HepG2 (cell line): ENCODE results near the gene NCR3LG1. TPM values are rescaled to one million over a fixed set of nuclear protein-coding genes. Genes with fewer than 3 reads are reported as not detected.

Experiments used
- CBX5 ChIP-seq: sonication (generic); formaldehyde crosslinking; IDR thresholded peaks from 2 replicates; pipeline ENCODE4 v1.4.0; 2020; ENCODE audit warnings: missing genetic modification reagents, borderline replicate concordance
- MTF2 ChIP-seq: sonication (generic); formaldehyde crosslinking; IDR thresholded peaks from 2 replicates; pipeline ENCODE4 v1.5.0; 2020; ENCODE audit warnings: missing genetic modification reagents, borderline replicate concordance
- SP5 ChIP-seq: IDR thresholded peaks from 2 replicates; pipeline ENCODE4 v1.6.1; 2016; ENCODE audit warnings: low read depth, borderline replicate concordance
- SYNCRIP ChIP-seq: fragments of 200-400 bp; formaldehyde crosslinking; IDR thresholded peaks from 2 replicates; pipeline ENCODE4 v1.6.1; 2018; ENCODE audit warnings: mild to moderate bottlenecking, low read depth, low read length; ENCODE audit not compliant: insufficient read depth
- TRIM24 ChIP-seq: sonication (generic); formaldehyde crosslinking; IDR thresholded peaks from 2 replicates; pipeline ENCODE4 v1.8.0; 2022; ENCODE audit warnings: mild to moderate bottlenecking, missing genetic modification reagents
- ZNF20 ChIP-seq: sonication (generic); formaldehyde crosslinking; IDR thresholded peaks from 2 replicates; pipeline ENCODE4 v1.4.0; 2020; ENCODE audit warnings: mild to moderate bottlenecking, moderate library complexity, missing genetic modification reagents
- ZNF713 ChIP-seq: sonication (generic); formaldehyde crosslinking; IDR thresholded peaks from 2 replicates; pipeline ENCODE4 v1.4.0; 2020; ENCODE audit warnings: mild to moderate bottlenecking, missing genetic modification reagents
- polyA plus RNA-seq, 8 experiments: library from polyadenylated mRNA; depleted of rRNA in 3 of 8; stranded (reverse) in 7 of 8; unstranded in 1 of 8; fragments of >200 nt; fragmentation: Illumina TruSeq in 4 of 8; extraction: Trizol in 4 of 8; gene quantifications; 2 replicates each; pipeline versions ENCODE4 v1.2.1 to v1.2.3, GENCODE V29; 2011 to 2016; ENCODE audit warnings: low read depth in 4 of 8, missing spikeins in 1 of 8, mixed read lengths in 1 of 8; ENCODE audit not compliant: insufficient read depth in 1 of 8
- total RNA-seq, 5 experiments: library from RNA; depleted of rRNA; stranded (reverse); fragments of >200 nt; fragmentation: Illumina TruSeq; extraction: Trizol; gene quantifications; 2 replicates each; pipeline ENCODE4 v1.2.3, GENCODE V29; 2016; ENCODE audit warnings: low read depth in 1 of 5
- TF ChIP-seq, protein P1 (sequence below): sonication (generic); formaldehyde crosslinking; IDR thresholded peaks from 2 replicates; pipeline ENCODE4 v1.4.0; 2020; ENCODE audit warnings: mild to moderate bottlenecking, missing genetic modification reagents
- TF ChIP-seq, protein P2 (sequence below): sonication (generic); formaldehyde crosslinking; IDR thresholded peaks from 2 replicates; pipeline ENCODE4 v1.5.0; 2020; ENCODE audit warnings: mild to moderate bottlenecking, missing genetic modification reagents, borderline replicate concordance
- TF ChIP-seq, protein P3 (sequence below): sonication (generic); formaldehyde crosslinking; IDR thresholded peaks from 2 replicates; pipeline ENCODE4 v1.4.0; 2020; ENCODE audit warnings: missing genetic modification reagents
- TF ChIP-seq, protein P4 (sequence below): sonication (generic); formaldehyde crosslinking; IDR thresholded peaks from 2 replicates; pipeline ENCODE4 v1.9.0; 2021; ENCODE audit warnings: missing genetic modification reagents, borderline replicate concordance

The NCR3LG1 gene
- total and polyA plus RNA-seq, 2 of the 13 experiments (the other 11 are each of a cell fraction or from before 2014, with no cell fraction given), result 16.1 to 25.1 TPM

DNA sequence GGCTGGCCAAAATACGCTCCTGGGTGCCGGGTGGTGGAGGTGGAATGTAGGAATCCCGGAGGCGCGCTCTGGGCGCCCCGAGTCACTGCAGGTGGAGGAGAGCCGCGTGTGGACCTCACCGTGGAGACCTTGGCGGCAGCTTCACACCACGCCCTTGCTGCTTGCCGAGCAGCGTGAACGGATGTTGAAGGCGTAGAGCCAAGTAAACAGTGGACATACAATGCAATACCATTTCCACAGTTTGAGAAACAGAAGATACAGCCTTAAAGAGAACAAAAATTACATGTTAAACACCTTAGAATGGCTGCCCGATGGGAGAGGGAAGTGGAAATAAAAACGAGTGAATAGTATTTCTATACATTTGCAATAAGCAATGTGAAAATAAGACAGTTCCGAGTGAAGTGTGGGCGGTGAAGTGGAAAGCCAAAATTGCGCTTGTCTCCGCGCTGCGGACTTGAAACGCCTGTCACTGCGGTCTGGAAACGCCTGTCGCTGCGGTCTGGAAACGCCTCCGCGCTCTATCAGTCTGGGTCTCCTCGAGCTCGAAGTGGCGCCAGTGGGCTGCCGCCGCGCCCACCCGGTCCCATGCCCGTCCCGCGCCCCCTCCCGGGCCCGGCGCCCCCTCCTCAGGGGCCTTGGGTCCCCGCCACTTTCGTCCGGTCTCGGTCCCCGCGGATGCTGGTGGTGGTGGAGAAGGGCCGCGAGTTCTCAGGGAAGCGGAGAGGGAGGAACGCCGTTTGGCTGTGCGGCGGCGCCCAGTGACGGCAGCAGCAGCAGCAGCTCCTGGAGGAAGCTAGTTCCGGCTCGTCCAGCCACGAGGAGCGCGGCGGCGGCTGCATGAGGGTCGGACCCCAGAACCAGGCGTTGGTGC, 1.6 kb downstream of the NCR3LG1 start (continued):
- no peak for TF ChIP-seq CBX5 (CRISPR knock-in tag)
- TF ChIP-seq, protein P1, sequence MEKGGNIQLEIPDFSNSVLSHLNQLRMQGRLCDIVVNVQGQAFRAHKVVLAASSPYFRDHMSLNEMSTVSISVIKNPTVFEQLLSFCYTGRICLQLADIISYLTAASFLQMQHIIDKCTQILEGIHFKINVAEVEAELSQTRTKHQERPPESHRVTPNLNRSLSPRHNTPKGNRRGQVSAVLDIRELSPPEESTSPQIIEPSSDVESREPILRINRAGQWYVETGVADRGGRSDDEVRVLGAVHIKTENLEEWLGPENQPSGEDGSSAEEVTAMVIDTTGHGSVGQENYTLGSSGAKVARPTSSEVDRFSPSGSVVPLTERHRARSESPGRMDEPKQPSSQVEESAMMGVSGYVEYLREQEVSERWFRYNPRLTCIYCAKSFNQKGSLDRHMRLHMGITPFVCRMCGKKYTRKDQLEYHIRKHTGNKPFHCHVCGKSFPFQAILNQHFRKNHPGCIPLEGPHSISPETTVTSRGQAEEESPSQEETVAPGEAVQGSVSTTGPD (CRISPR knock-in tag), result no peak
- TF ChIP-seq ZNF20 (CRISPR knock-in tag), result peak; percentile 24; the same call in 1 of the 2 replicates
- TF ChIP-seq, protein P2, sequence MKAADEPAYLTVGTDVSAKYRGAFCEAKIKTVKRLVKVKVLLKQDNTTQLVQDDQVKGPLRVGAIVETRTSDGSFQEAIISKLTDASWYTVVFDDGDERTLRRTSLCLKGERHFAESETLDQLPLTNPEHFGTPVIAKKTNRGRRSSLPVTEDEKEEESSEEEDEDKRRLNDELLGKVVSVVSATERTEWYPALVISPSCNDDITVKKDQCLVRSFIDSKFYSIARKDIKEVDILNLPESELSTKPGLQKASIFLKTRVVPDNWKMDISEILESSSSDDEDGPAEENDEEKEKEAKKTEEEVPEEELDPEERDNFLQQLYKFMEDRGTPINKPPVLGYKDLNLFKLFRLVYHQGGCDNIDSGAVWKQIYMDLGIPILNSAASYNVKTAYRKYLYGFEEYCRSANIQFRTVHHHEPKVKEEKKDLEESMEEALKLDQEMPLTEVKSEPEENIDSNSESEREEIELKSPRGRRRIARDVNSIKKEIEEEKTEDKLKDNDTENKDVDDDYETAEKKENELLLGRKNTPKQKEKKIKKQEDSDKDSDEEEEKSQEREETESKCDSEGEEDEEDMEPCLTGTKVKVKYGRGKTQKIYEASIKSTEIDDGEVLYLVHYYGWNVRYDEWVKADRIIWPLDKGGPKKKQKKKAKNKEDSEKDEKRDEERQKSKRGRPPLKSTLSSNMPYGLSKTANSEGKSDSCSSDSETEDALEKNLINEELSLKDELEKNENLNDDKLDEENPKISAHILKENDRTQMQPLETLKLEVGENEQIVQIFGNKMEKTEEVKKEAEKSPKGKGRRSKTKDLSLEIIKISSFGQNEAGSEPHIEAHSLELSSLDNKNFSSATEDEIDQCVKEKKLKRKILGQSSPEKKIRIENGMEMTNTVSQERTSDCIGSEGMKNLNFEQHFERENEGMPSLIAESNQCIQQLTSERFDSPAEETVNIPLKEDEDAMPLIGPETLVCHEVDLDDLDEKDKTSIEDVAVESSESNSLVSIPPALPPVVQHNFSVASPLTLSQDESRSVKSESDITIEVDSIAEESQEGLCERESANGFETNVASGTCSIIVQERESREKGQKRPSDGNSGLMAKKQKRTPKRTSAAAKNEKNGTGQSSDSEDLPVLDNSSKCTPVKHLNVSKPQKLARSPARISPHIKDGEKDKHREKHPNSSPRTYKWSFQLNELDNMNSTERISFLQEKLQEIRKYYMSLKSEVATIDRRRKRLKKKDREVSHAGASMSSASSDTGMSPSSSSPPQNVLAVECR (CRISPR knock-in tag), result peak; percentile 88
- no peak for TF ChIP-seq TRIM24 (CRISPR knock-in tag)
- TF ChIP-seq ZNF713 (CRISPR knock-in tag), result no peak
- TF ChIP-seq SYNCRIP, result no peak
- no peak; the same call in 1 of the 2 replicates for TF ChIP-seq MTF2
- TF ChIP-seq, protein P3, sequence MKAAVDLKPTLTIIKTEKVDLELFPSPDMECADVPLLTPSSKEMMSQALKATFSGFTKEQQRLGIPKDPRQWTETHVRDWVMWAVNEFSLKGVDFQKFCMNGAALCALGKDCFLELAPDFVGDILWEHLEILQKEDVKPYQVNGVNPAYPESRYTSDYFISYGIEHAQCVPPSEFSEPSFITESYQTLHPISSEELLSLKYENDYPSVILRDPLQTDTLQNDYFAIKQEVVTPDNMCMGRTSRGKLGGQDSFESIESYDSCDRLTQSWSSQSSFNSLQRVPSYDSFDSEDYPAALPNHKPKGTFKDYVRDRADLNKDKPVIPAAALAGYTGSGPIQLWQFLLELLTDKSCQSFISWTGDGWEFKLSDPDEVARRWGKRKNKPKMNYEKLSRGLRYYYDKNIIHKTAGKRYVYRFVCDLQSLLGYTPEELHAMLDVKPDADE, result no peak
- TF ChIP-seq SP5 (CRISPR knock-in tag), result no peak
- TF ChIP-seq, protein P4, sequence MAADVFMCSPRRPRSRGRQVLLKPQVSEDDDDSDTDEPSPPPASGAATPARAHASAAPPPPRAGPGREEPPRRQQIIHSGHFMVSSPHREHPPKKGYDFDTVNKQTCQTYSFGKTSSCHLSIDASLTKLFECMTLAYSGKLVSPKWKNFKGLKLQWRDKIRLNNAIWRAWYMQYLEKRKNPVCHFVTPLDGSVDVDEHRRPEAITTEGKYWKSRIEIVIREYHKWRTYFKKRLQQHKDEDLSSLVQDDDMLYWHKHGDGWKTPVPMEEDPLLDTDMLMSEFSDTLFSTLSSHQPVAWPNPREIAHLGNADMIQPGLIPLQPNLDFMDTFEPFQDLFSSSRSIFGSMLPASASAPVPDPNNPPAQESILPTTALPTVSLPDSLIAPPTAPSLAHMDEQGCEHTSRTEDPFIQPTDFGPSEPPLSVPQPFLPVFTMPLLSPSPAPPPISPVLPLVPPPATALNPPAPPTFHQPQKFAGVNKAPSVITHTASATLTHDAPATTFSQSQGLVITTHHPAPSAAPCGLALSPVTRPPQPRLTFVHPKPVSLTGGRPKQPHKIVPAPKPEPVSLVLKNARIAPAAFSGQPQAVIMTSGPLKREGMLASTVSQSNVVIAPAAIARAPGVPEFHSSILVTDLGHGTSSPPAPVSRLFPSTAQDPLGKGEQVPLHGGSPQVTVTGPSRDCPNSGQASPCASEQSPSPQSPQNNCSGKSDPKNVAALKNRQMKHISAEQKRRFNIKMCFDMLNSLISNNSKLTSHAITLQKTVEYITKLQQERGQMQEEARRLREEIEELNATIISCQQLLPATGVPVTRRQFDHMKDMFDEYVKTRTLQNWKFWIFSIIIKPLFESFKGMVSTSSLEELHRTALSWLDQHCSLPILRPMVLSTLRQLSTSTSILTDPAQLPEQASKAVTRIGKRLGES (CRISPR knock-in tag), result 0 out of 2 replicates have a peak, but pooled peaks have one; percentile 34
